ENCODE data around the gene RNASEL.
"Not testable (repeated sequence)": the region's sequence is repeated elsewhere in the genome, so short reads cannot be mapped to it uniquely, and the experiment has no call there.

Gene RNASEL

DNA sequence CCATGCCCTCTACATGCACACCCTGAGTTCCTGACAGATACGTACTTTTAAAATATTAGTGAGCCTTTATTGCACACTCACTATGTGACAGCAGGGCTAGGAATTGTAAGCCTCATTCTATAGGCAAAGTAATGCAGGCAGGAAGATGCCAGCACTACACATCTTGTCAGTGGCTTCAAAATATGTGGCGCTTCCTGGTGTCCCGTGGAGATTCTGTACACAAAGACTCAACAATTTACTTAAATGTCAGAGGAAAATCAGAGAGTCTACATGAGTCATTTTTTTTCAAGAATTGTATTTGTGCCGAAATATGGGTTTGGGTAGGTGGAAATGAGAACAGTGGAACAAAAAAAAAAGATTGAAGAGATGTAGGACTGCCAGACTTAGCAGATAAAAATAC, 27.6 kb downstream of the RNASEL start:
- no peak for DNase-seq (ENCODE audit: low spot score)

DNA sequence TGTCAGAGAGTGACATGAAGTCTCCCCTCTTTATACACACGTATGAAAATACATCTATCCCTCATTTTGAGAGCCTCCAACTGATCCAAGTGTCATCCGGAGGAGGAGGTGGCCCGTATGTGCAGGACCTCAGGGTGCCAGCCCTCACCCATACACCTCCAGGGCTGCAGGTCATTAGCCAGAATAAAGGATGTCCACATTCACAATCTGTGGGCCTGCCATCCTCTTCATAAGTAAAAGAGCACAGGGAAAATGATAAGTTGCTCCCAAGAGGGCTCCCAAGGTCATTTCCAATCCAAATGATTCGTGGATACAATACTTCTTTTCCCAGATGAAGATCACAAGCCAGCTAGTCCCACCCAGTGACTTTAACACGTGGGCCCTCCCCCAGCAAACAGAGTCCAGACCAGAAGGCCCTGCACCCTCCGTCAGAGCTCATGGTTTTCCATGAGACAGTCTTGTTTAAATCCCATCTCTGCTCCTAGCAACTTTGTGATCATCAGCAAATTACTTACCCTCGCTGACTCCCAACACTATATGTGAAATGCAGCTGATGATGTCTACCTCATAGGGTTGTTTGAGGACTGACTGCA, 28.6 kb downstream of the RNASEL start:
- no peak for DNase-seq (ENCODE audit: low spot score)

DNA sequence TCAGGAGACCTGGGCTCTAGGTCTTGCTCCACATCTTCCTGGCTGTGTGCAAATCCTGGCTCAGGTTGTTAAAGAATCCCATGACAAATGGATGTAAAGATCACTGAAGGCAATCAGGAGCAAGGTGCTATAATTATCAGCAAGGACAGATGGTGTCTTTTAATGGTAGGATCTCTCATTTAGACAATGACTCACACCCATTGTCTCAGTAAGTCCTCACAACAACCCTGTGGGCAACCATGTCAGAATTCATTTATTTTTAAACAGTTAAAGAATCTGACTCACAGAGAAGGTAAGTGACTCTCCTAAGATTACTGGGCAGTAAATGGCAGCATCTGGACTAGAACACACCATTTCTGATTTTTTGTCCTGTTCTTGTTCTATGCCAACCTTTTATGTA, 32.8 kb downstream of the RNASEL start:
- DNase-seq (ENCODE audit: low spot score), result no peak

DNA sequence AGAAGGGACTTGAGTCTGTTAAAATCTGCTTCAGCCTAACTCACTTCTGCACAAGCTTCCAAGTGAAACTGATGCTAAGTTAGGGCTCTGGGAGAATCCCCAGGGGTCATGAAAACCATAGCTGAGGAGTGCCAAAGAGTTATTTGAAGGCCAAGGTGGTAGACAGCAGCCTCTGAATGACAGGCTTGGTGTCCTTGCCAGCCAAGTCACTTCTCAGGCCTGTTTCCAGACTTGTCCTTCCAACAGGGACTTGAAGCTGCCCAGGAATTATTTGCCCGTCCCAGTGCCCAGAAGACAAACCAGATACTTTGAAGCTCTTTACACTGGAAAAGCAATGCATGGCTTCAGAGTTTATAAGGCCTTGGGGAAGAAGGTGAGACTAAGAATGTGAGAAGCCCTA, 33.6 kb downstream of the RNASEL start:
- DNase-seq (ENCODE audit: low spot score), result no peak

DNA sequence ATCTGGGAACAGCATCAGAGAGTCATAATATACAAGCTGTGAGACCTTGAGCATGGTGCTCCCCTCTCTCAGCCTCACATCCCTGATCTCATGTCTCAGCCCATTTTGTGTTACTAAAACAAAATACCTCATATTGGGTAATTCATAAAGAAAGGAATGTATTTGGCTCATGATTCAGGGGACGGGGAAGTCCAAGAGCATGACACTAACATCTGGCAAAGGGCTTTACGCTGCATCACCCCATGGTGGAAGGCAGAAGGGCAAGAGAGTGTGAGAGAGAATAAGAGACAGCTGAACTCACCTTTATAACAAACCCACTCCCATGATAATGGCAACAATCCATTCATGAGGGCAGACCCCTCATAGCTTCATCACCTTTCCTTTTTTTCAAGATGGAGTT, 36.5 kb downstream of the RNASEL start:
- no peak for DNase-seq (ENCODE audit: low spot score)

DNA sequence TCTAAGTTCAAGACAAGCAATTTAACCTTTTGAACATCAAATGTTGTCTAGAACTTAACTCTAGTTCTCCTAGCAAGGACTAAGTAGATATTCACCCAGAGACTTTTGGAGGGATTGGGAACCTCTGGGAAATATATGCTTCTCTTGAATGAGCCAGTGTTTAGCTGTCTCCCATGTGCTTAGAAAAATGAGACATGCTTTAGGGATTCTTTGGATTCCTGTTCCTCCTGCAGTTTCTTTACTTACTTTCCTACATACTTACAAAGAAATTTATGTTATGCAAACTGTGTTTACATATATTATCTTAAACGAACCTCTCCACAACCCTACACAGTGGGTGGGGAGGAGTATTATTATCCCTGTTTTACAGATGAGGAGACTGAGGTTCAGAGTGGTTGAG, 39.2 kb downstream of the RNASEL start:
- no peak for DNase-seq (ENCODE audit: low spot score)

DNA sequence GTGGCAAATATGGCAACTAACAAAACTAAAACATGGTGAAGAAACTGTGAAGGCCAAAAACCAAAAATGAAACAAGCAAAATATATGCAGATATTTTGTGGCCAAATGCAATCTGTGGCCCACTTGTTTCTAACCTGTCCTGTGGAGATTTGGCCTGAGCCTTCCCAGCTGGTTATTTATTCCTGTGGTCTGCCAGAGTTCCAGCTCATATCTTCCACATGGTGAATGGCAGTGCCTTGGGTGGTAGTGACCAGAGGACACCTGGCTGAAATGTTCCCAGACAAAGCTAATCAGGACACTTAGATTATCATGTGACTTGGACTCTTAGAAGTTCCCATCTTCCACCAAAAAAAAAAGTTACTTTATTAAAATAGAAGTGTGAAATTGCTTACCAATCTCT, 39.7 kb downstream of the RNASEL start:
- no peak for DNase-seq (ENCODE audit: low spot score)

DNA sequence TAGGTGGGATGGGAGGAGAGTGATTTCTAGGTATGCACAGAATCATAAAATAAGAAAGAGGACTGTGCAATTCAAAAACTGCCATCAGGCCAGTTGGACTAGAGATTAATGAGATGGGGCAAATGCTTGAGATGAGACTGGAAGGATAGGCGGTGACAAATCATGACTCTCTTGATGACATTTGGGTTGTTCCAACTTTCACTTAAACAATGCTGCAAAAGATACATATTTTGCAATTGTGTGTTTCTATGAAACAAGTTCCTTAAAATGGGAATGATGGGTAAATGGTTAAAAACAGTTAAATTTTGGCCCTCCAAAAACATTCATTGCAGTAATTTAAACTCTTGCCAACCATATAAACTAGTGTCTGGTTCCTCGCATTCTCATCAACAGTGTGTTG, 55.2 kb downstream of the RNASEL start:
- DNase-seq (ENCODE audit: low spot score), result no peak

DNA sequence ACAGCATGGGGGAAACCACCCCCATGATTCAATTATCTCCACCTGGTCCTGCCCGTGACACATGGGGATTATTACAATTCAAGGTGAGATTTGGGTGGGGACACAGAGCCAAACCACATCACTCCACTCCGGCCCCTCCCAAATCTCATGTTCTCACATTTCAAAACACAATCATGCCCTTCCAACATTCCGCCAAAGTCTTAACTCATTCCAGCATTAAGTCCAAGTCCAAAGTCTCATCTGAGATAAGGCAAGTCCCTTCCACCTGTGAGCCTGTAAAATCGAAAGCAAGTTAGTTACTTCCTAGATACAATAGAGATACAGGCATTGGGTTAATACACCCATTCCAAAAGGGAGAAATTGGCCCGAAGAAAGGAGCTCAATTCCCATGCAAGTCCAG, 60.9 kb downstream of the RNASEL start:
- not testable (repeated sequence) for DNase-seq (ENCODE audit: low spot score)

DNA sequence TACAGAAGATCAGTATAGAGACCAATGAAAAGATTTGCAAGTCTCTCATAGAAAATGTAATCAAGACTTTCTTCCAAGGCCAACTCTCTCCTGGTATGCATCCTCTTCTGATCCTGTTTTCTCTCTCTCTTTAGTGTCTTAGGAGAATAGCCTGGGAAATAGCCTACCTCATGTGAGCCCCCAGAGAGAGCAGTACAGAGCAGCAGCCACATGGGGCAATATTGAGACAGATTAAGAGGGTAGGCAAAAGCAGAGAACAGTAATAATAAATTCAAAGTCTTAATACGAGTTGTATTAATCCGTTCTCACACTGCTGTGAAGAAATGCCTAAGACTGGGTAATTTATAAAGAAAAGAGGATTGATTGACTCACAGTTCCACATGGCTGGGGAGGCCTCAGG, 61.4 kb downstream of the RNASEL start:
- DNase-seq (ENCODE audit: low spot score), result no peak

DNA sequence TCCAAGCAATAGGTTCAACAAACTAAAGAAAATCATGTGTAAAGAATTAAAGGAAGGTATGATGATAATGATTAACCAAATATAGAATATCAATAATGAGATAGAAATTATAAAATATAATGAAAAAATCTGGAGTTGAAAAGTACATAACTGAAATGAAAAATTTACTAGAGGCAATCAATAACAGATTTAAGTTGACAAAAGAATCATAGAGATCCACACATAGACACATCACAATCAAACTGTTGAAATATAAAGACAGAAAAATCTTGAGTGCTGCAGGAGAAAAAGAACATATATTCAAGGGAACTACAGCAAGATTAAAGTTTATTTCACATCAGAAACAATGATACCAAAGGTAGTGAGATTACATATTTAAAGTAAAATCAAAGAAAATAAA, 63.7 kb downstream of the RNASEL start:
- no peak for DNase-seq (ENCODE audit: low spot score)

All from CD4-positive, alpha-beta T cell treated with Interleukin-15 for 4 hours (primary cell).